ENCODE data around the gene ANKLE2.

The ANKLE2 gene

GRCh38 chr12:132685400-132685799 lies 76.2 kb downstream of the ANKLE2 start:
- DNase-seq: no peak

- no peak for DNase-seq
These were observed 84.1 kb downstream of the ANKLE2 start for GRCh38 chr12:132677492-132677891.

- no peak for DNase-seq
These were observed 85.7 kb downstream of the ANKLE2 start for GRCh38 chr12:132675757-132676432.

All from NCI-H1048 (cell line).